ENCODE measurements around the gene SPECC1L.

The SPECC1L gene

GRCh38 chr22:24394254-24394653, 123.6 kb downstream of the SPECC1L start:
- DNase-seq (ENCODE audit: low read depth in 1 of 2, low spot score in 1 of 2) = no peak
- no peak overlapping the region for H3K4me3 ChIP-seq (replicated peaks; ENCODE audit: insufficient read depth, low read length)
- H3K27me3 ChIP-seq (ENCODE audit: insufficient read depth, poor library complexity, severe bottlenecking) = no peaks in the 10 kb centered on the region
- H3K27ac ChIP-seq (replicated peaks) = no peak overlapping the region
- TF ChIP-seq POLR2AphosphoS5 (IDR thresholded peaks at IDR 0.05; ENCODE audit: low read depth) = no peak
- TF ChIP-seq GABPA (IDR thresholded peaks at IDR 0.05; ENCODE audit: low read depth) = no peak
- no peak for TF ChIP-seq CTCF (IDR thresholded peaks at IDR 0.05; ENCODE audit: insufficient read depth, low read length)
- no peak for TF ChIP-seq SPI1 (IDR thresholded peaks at IDR 0.05; ENCODE audit: borderline replicate concordance, low read depth)
- no peak for TF ChIP-seq REST (IDR thresholded peaks at IDR 0.05; ENCODE audit: insufficient replicate concordance, low read depth)

- Histone ChIP-seq H3K27ac (replicated peaks) (no peak overlapping the region), H3K4me3 (replicated peaks; ENCODE audit: insufficient read depth, low read length) (no peak overlapping the region), H3K27me3 (ENCODE audit: insufficient read depth, poor library complexity, severe bottlenecking) (no peaks in the 10 kb centered on the region)
- no peak for DNase-seq (ENCODE audit: low read depth in 1 of 2, low spot score in 1 of 2)
- TF ChIP-seq SPI1 (IDR thresholded peaks at IDR 0.05; ENCODE audit: borderline replicate concordance, low read depth) = no peak
- no peak for TF ChIP-seq POLR2AphosphoS5 (IDR thresholded peaks at IDR 0.05; ENCODE audit: low read depth)
- no peak for TF ChIP-seq CTCF (IDR thresholded peaks at IDR 0.05; ENCODE audit: insufficient read depth, low read length)
- no peak for TF ChIP-seq GABPA (IDR thresholded peaks at IDR 0.05; ENCODE audit: low read depth)
- no peak for TF ChIP-seq REST (IDR thresholded peaks at IDR 0.05; ENCODE audit: insufficient replicate concordance, low read depth)
These were observed 127.8 kb downstream of the SPECC1L start for GRCh38 chr22:24398409-24398808.

- DNase-seq (ENCODE audit: low read depth in 1 of 2, low spot score in 1 of 2) = no peak
- no peak overlapping the region for H3K27ac ChIP-seq (replicated peaks)
- TF ChIP-seq SPI1 (IDR thresholded peaks at IDR 0.05; ENCODE audit: borderline replicate concordance, low read depth) (no peak), GABPA (IDR thresholded peaks at IDR 0.05; ENCODE audit: low read depth) (no peak), POLR2AphosphoS5 (IDR thresholded peaks at IDR 0.05; ENCODE audit: low read depth) (no peak), REST (IDR thresholded peaks at IDR 0.05; ENCODE audit: insufficient replicate concordance, low read depth) (no peak), CTCF (IDR thresholded peaks at IDR 0.05; ENCODE audit: insufficient read depth, low read length) (no peak)
- H3K27me3 ChIP-seq (ENCODE audit: insufficient read depth, poor library complexity, severe bottlenecking) = no peaks in the 10 kb centered on the region
- no peak overlapping the region for H3K4me3 ChIP-seq (replicated peaks; ENCODE audit: insufficient read depth, low read length)
These were observed 129.5 kb downstream of the SPECC1L start for GRCh38 chr22:24400034-24400725.
